Astrocyte of the spinal cord (primary cell): Measurements from ENCODE around the gene NR2E3.

ENCODE experiments used
- DNase-seq: peaks from one replicate; pipeline ENCODE4 v3.0.0; 2011; ENCODE audit warnings: low read depth, low spot score
- H3K4me3 ChIP-seq: 2 replicates; pipeline ENCODE4 v1.5.1; 2011; ENCODE audit warnings: low read depth, mild to moderate bottlenecking, low read length, moderate library complexity
- CTCF ChIP-seq: IDR thresholded peaks from 2 replicates; pipeline ENCODE4 v1.5.1; 2012; ENCODE audit warnings: low read depth, mild to moderate bottlenecking, low read length, inconsistent platforms
- in situ Hi-C: cut with HindIII; loops from 2 replicates; pipeline ENCODE4 v1.10.0; 2017; ENCODE audit warnings: low sequenced_read_pairs

NR2E3 gene

GRCh38 chr15:71810256-71811035, at the start of gene NR2E3:
NR2E3 (plus strand) TSS chr15:71810554; CDS start chr15:71810744, 190 bp downstream.
- TF ChIP-seq CTCF = no peak
- no peak within 1 kb of the TSS for H3K4me3 ChIP-seq
- DNase-seq = no peak
- in situ Hi-C loops = no loop called here

GRCh38 chr15:71760852-71761251, 49.5 kb upstream of the NR2E3 start:
- TF ChIP-seq CTCF = no peak
- in situ Hi-C loops = no loop called here
- H3K4me3 ChIP-seq = no peak overlapping the region

GRCh38 chr15:71761649-71762048, 48.7 kb upstream of the NR2E3 start:
- peak; percentile 78 for DNase-seq
- TF ChIP-seq CTCF = no peak
- in situ Hi-C loops = no loop called here
- H3K4me3 ChIP-seq = no peak overlapping the region

More at GRCh38 chr15:71760852-71761251, 49.5 kb upstream of the NR2E3 start:
- DNase-seq = no peak

GRCh38 chr15:71768184-71768583, 42.2 kb upstream of the NR2E3 start:
- no peak for DNase-seq
- in situ Hi-C loops = no loop called here
- no peak for TF ChIP-seq CTCF
- no peak overlapping the region for H3K4me3 ChIP-seq

- DNase-seq = no peak
- in situ Hi-C loops = no loop called here
- no peak for TF ChIP-seq CTCF
- H3K4me3 ChIP-seq = no peak overlapping the region
These were observed 37.0 kb upstream of the NR2E3 start for GRCh38 chr15:71773206-71773859.

GRCh38 chr15:71775856-71776255, 34.5 kb upstream of the NR2E3 start:
- no peak for TF ChIP-seq CTCF
- no peak for DNase-seq
- no peak overlapping the region for H3K4me3 ChIP-seq
- in situ Hi-C loops = no loop called here
